SH-SY5Y (cell line): Measurements from ENCODE around the gene HSD11B1L.

ENCODE experiments used
- GATA2 ChIP-seq: IDR thresholded peaks from 2 replicates; pipeline ENCODE4 v1.6.1; 2011; ENCODE audit warnings: mild to moderate bottlenecking, low read depth, low read length
- GATA3 ChIP-seq: IDR thresholded peaks from 2 replicates; pipeline ENCODE4 v1.6.1; 2011; ENCODE audit warnings: low read depth, mild to moderate bottlenecking, low read length, moderate library complexity

GRCh38 chr19:5643060-5643459, 37.8 kb upstream of the HSD11B1L start:
- TF ChIP-seq GATA2 (no peak), GATA3 (no peak)
